ENCODE data around the gene DGUOK.

DGUOK gene

GRCh38 chr2:73992036-73992435 is 65.4 kb downstream of the DGUOK start:
- no peak for DNase-seq (ENCODE audit: low read depth, low spot score)
- peak overlapping the region; percentile 72 for H3K27ac ChIP-seq

- peak overlapping the region; percentile 72 for H3K27ac ChIP-seq
- no peak for DNase-seq (ENCODE audit: low read depth, low spot score)
These were observed 66.7 kb downstream of the DGUOK start for GRCh38 chr2:73993376-73993775.

- no peak for DNase-seq (ENCODE audit: low read depth, low spot score)
- peak overlapping the region; percentile 72 for H3K27ac ChIP-seq
These were observed 67.1 kb downstream of the DGUOK start for GRCh38 chr2:73993778-73994177.

- DNase-seq (ENCODE audit: low read depth, low spot score), result no peak
- H3K27ac ChIP-seq, result peak overlapping the region; percentile 72
These were observed 67.6 kb downstream of the DGUOK start for GRCh38 chr2:73994178-73994831.

GRCh38 chr2:73995810-73996209 is 69.1 kb downstream of the DGUOK start:
- no peak for DNase-seq (ENCODE audit: low read depth, low spot score)
- no peak overlapping the region for H3K27ac ChIP-seq

- DNase-seq (ENCODE audit: low read depth, low spot score), result no peak
- no peak overlapping the region for H3K27ac ChIP-seq
These were observed 71.1 kb downstream of the DGUOK start for GRCh38 chr2:73997813-73998212.

- H3K27ac ChIP-seq, result no peak overlapping the region
- no peak for DNase-seq (ENCODE audit: low read depth, low spot score)
These were observed 71.8 kb downstream of the DGUOK start for GRCh38 chr2:73998451-73998850.

- no peak overlapping the region for H3K27ac ChIP-seq
- no peak for DNase-seq (ENCODE audit: low read depth, low spot score)
These were observed 72.3 kb downstream of the DGUOK start for GRCh38 chr2:73998933-73999332.

- no peak overlapping the region for H3K27ac ChIP-seq
- no peak for DNase-seq (ENCODE audit: low read depth, low spot score)
These were observed 73.4 kb downstream of the DGUOK start for GRCh38 chr2:73999881-74000597.

GRCh38 chr2:74000666-74001065 is 74.0 kb downstream of the DGUOK start:
- no peak for DNase-seq (ENCODE audit: low read depth, low spot score)
- no peak overlapping the region for H3K27ac ChIP-seq

GRCh38 chr2:74001121-74001520 is 74.4 kb downstream of the DGUOK start:
- no peak overlapping the region for H3K27ac ChIP-seq
- no peak for DNase-seq (ENCODE audit: low read depth, low spot score)

GRCh38 chr2:74001781-74002504 is 75.3 kb downstream of the DGUOK start:
- H3K27ac ChIP-seq, result no peak overlapping the region
- no peak for DNase-seq (ENCODE audit: low read depth, low spot score)

- no peak overlapping the region for H3K27ac ChIP-seq
- no peak for DNase-seq (ENCODE audit: low read depth, low spot score)
These were observed 76.1 kb downstream of the DGUOK start for GRCh38 chr2:74002505-74003421.

GRCh38 chr2:74003494-74004211 is 77.0 kb downstream of the DGUOK start:
- H3K27ac ChIP-seq, result no peak overlapping the region
- no peak for DNase-seq (ENCODE audit: low read depth, low spot score)

GRCh38 chr2:74004212-74005182 is 77.8 kb downstream of the DGUOK start:
- no peak overlapping the region for H3K27ac ChIP-seq
- no peak for DNase-seq (ENCODE audit: low read depth, low spot score)

GRCh38 chr2:74005786-74006185 is 79.1 kb downstream of the DGUOK start:
- no peak overlapping the region for H3K27ac ChIP-seq
- DNase-seq (ENCODE audit: low read depth, low spot score), result no peak

GRCh38 chr2:74006459-74006858 is 79.8 kb downstream of the DGUOK start:
- no peak overlapping the region for H3K27ac ChIP-seq
- no peak for DNase-seq (ENCODE audit: low read depth, low spot score)

GRCh38 chr2:74007121-74007520 is 80.4 kb downstream of the DGUOK start:
- no peak overlapping the region for H3K27ac ChIP-seq
- DNase-seq (ENCODE audit: low read depth, low spot score), result no peak

GRCh38 chr2:74007711-74008110 is 81.0 kb downstream of the DGUOK start:
- no peak for DNase-seq (ENCODE audit: low read depth, low spot score)
- H3K27ac ChIP-seq, result no peak overlapping the region

Data from epithelial cell of prostate (primary cell).